A549 (cell line): ENCODE data around the gene L3HYPDH.

Experiments
- CTCF ChIP-seq: fragments of >200 bp; sonication (Bioruptor Twin); formaldehyde crosslinking; IDR thresholded peaks from 3 replicates; pipeline ENCODE4 v1.5.1; 2016
- EP300 ChIP-seq, 2 experiments: fragments of >200 bp; sonication (Bioruptor Twin); formaldehyde crosslinking; IDR thresholded peaks; 2 replicates in 1 of 2; 3 replicates in 1 of 2; pipeline ENCODE4 v1.6.1; 2016 to 2017
- HEYL ChIP-seq: fragments of 250-450 bp; sonication (Bioruptor Pico); IDR thresholded peaks from 2 replicates; pipeline ENCODE4 v1.8.0; 2021; ENCODE audit warnings: mild to moderate bottlenecking, moderate library complexity
- HOXA7 ChIP-seq: fragments of 250-450 bp; sonication (Bioruptor Pico); IDR thresholded peaks from 2 replicates; pipeline ENCODE4 v1.5.0; 2020; ENCODE audit warnings: mild to moderate bottlenecking, moderate library complexity
- KDM1A ChIP-seq: fragments of 200-600 bp; sonication (generic); IDR thresholded peaks from 2 replicates; pipeline ENCODE4 v1.6.1; 2016; ENCODE audit warnings: low read depth, mild to moderate bottlenecking
- KDM5A ChIP-seq: fragments of 200-600 bp; sonication (generic); IDR thresholded peaks from 2 replicates; pipeline ENCODE4 v1.6.1; 2016; ENCODE audit warnings: antibody characterized with exemption, mild to moderate bottlenecking
- NFE2L2 ChIP-seq: fragments of 150-350 bp; conservative IDR thresholded peaks from 2 replicates; pipeline ENCODE4 v1.6.1; 2014; ENCODE audit warnings: low read length
- NPAS2 ChIP-seq: fragments of 250-450 bp; sonication (Bioruptor Pico); IDR thresholded peaks from 2 replicates; pipeline ENCODE4 v1.8.0; 2022; ENCODE audit warnings: mild to moderate bottlenecking, moderate library complexity, borderline replicate concordance
- POLR2A ChIP-seq: IDR thresholded peaks from 2 replicates; pipeline ENCODE4 v1.6.1; 2012; ENCODE audit warnings: mild to moderate bottlenecking, low read length
- RAD21 ChIP-seq, 2 experiments: fragments of >200 bp in 1 of 2; sonication (Bioruptor Twin) in 1 of 2; formaldehyde crosslinking in 1 of 2; IDR thresholded peaks in 1 of 2; conservative IDR thresholded peaks in 1 of 2; 2 replicates in 1 of 2; 3 replicates in 1 of 2; pipeline ENCODE4 v1.6.1; 2012 to 2018; ENCODE audit warnings: inconsistent platforms in 1 of 2
- RCOR1 ChIP-seq: fragments of 150-350 bp; IDR thresholded peaks from 2 replicates; pipeline ENCODE4 v1.6.1; 2014; ENCODE audit warnings: antibody characterized with exemption, low read length, low read depth
- REST ChIP-seq: fragments of 200-600 bp; sonication (generic); IDR thresholded peaks from 2 replicates; pipeline ENCODE4 v1.6.1; 2016; ENCODE audit warnings: antibody characterized with exemption, mild to moderate bottlenecking, moderate library complexity
- ZC3H11A ChIP-seq: fragments of 450-650 bp; IDR thresholded peaks from 2 replicates; pipeline ENCODE4 v1.6.1; 2014; ENCODE audit warnings: antibody characterized with exemption, mild to moderate bottlenecking
- TF ChIP-seq, protein P1 (sequence below): fragments of >200 bp; sonication (Bioruptor Twin); formaldehyde crosslinking; IDR thresholded peaks from 3 replicates; pipeline ENCODE4 v1.6.1; 2016

DNA sequence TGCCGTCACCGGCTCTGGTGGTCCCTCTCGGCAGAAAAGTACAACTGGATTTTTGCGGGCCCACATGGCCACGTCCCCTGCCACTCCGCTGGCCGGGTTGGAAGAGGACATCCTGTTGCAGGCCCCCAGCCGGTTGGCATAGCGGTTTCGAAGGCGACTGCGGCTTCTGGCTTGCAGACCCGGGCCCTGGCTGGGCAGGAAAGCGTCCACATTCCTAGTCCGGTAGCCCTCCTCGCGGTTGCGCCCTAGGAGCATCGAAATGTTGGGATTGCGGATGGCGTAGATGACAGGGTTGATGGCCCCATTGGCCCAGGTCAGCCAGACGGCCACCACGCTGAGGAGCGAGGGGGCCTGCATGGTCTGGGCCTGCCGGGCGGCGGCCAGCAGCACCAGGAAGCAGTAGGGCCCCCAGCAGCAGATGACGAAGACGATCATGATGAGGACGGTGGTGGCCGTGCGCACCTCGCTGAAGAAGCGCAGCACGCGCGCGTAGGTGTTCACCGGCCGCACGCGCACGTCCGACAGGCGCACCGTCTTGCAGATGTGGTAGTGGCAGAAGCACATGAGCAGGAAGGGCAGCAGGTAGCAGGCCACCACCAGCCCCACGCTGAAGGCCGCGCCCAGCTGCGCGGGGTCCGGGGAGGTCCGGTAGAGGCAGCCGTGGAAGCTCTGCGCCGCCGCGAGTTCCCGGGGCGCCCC is 20.3 kb downstream of the L3HYPDH start:
- no peak for TF ChIP-seq CTCF
- no peak for TF ChIP-seq POLR2A
- TF ChIP-seq RAD21 (conservative IDR thresholded peaks at IDR 0.05 in 1 of 2, IDR thresholded peaks at IDR 0.05 in 1 of 2): no peak
- no peak for TF ChIP-seq KDM5A
- no peak for TF ChIP-seq KDM1A
- TF ChIP-seq EP300 (IDR thresholded peaks at IDR 0.05): no peak
- TF ChIP-seq HOXA7: no peak
- TF ChIP-seq ZC3H11A: no peak
- no peak for TF ChIP-seq RCOR1
- no peak for TF ChIP-seq REST
- no peak for TF ChIP-seq NFE2L2
- no peak for TF ChIP-seq NPAS2
- TF ChIP-seq, protein P1, sequence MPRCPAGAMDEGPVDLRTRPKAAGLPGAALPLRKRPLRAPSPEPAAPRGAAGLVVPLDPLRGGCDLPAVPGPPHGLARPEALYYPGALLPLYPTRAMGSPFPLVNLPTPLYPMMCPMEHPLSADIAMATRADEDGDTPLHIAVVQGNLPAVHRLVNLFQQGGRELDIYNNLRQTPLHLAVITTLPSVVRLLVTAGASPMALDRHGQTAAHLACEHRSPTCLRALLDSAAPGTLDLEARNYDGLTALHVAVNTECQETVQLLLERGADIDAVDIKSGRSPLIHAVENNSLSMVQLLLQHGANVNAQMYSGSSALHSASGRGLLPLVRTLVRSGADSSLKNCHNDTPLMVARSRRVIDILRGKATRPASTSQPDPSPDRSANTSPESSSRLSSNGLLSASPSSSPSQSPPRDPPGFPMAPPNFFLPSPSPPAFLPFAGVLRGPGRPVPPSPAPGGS: no peak
- no peak for TF ChIP-seq HEYL
